Measurements from ENCODE around the gene SPRED2.
A peak's percentile ranks its signal among the peaks of the same experiment; 100 is the strongest.

GRCh38 chr2:65313126-65313953 is 119.1 kb downstream of the SPRED2 start:
- TF ChIP-seq POLR2AphosphoS5 (IDR thresholded peaks at IDR 0.05; ENCODE audit: low read depth, low read length) (no peak), FOXP2 (optimal IDR thresholded peaks at IDR 0.05; ENCODE audit: borderline replicate concordance, extremely low read depth, extremely low read length, insufficient read depth) (peak; percentile 69), TAF1 (IDR thresholded peaks at IDR 0.05; ENCODE audit: borderline replicate concordance, insufficient read depth, low read length) (no peak)

Measured in PFSK-1 (cell line).